PC-3 (cell line): ENCODE measurements around the gene PSMA2. TPM values are rescaled to one million over a fixed set of nuclear protein-coding genes. Genes with fewer than 3 reads are reported as not detected.

Experiments used
- ATAC-seq: fragments of 200-7000 bp; cut with Tn5 transposase; 2 replicates; pipeline ENCODE4 v1.9.1; 2020; ENCODE audit warnings: mild to moderate bottlenecking, moderate library complexity
- BruUV-seq: library from RNA; stranded (reverse); fragments of 400-500 nt; replicated peaks from 2 replicates; lab custom pipeline; 2021; lab: Mats Ljungman, UMichigan
- CTCF ChIA-PET: fragments of 300-600 bp; sonication (Branson Sonifier 250); formaldehyde crosslinking; loops from one replicate; lab custom pipeline; 2022; ENCODE audit warnings: antibody characterized with exemption; lab: Charles Lee
- POLR2A ChIA-PET: fragments of 300-600 bp; sonication (Branson Sonifier 250); formaldehyde crosslinking; loops from one replicate; lab custom pipeline; 2022; ENCODE audit warnings: antibody characterized with exemption; ENCODE audit not compliant: unreplicated experiment; lab: Charles Lee
- DNase-seq: peaks from one replicate; pipeline ENCODE4 v3.0.0-alpha.2; 2015
- H2AFZ ChIP-seq: fragments of 300-600 bp; sonication (generic); 2 replicates; pipeline ENCODE4 v1.6.0; 2016; ENCODE audit warnings: antibody characterized with exemption, low read length
- H3F3A ChIP-seq: fragments of 300-600 bp; sonication (generic); one replicate; pipeline ENCODE4 v1.6.0; 2017; ENCODE audit warnings: antibody characterized with exemption, low read length, control low read depth, mild to moderate bottlenecking; ENCODE audit not compliant: unreplicated experiment
- H3K27ac ChIP-seq: fragments of 300-600 bp; sonication (generic); 2 replicates; pipeline ENCODE4 v1.5.1; 2016; ENCODE audit warnings: mild to moderate bottlenecking, low read length
- H3K27me3 ChIP-seq: fragments of 300-600 bp; sonication (generic); 2 replicates; pipeline ENCODE4 v1.6.1; 2016; ENCODE audit warnings: low read length, mixed read lengths
- H3K36me3 ChIP-seq: fragments of 300-600 bp; sonication (generic); 2 replicates; pipeline ENCODE4 v1.6.1; 2016; ENCODE audit warnings: low read depth, mixed run types, low read length, mixed read lengths
- H3K4me1 ChIP-seq: fragments of 300-600 bp; sonication (generic); 2 replicates; pipeline ENCODE4 v1.5.1; 2016; ENCODE audit warnings: low read length; ENCODE audit not compliant: insufficient read depth
- H3K4me2 ChIP-seq: fragments of 300-600 bp; sonication (generic); 2 replicates; pipeline ENCODE4 v1.6.0; 2016; ENCODE audit warnings: low read length
- H3K4me3 ChIP-seq: fragments of 300-600 bp; sonication (generic); 2 replicates; pipeline ENCODE4 v1.5.1; 2016; ENCODE audit warnings: mild to moderate bottlenecking, low read length, mixed read lengths
- H3K79me2 ChIP-seq: fragments of 300-600 bp; sonication (generic); 2 replicates; pipeline ENCODE4 v1.6.1; 2017; ENCODE audit warnings: low read length, mixed read lengths
- H3K9ac ChIP-seq: fragments of 300-600 bp; sonication (generic); 2 replicates; pipeline ENCODE4 v1.6.0; 2016; ENCODE audit warnings: mild to moderate bottlenecking, low read length
- H3K9me2 ChIP-seq: fragments of 300-600 bp; sonication (generic); replicated peaks from 2 replicates; pipeline ENCODE4 v1.6.1; 2016; ENCODE audit warnings: mixed run types, low read length, mixed read lengths
- H3K9me3 ChIP-seq: fragments of 300-600 bp; sonication (generic); 2 replicates; pipeline ENCODE4 v1.6.1; 2016; ENCODE audit warnings: low read length, mixed read lengths
- H4K20me1 ChIP-seq: fragments of 300-600 bp; sonication (generic); 2 replicates; pipeline ENCODE4 v1.6.1; 2016; ENCODE audit warnings: low read length, mixed read lengths
- EZH2 ChIP-seq: fragments of 300-600 bp; sonication (generic); IDR thresholded peaks from one replicate; pipeline ENCODE4 v1.6.1; 2017; ENCODE audit warnings: antibody characterized with exemption, mild to moderate bottlenecking, low read length; ENCODE audit not compliant: unreplicated experiment
- EZH2phosphoT487 ChIP-seq: fragments of 300-600 bp; sonication (generic); IDR thresholded peaks from 2 replicates; pipeline ENCODE4 v1.6.1; 2018; ENCODE audit warnings: mild to moderate bottlenecking, antibody characterized with exemption, low read length, borderline replicate concordance
- intact Hi-C: fragments of 100-400 bp; cut with micrococcal nuclease; formaldehyde crosslinking; loops from 2 replicates; pipeline ENCODE4 v1.9.0; 2023
- total RNA-seq: library from RNA; depleted of rRNA; stranded (reverse); fragments of >200 nt; gene quantifications from 2 replicates; pipeline ENCODE4 v1.2.3, GENCODE V29; 2014
- TF ChIP-seq, protein P1 (sequence below): fragments of 300-600 bp; sonication (generic); conservative IDR thresholded peaks from 2 replicates; pipeline ENCODE4 v1.5.1; 2017; ENCODE audit warnings: antibody characterized with exemption, low read depth, mild to moderate bottlenecking, low read length

The PSMA2 gene
- total RNA-seq, 1 experiment from 2014 or later: 85.6 TPM

DNA sequence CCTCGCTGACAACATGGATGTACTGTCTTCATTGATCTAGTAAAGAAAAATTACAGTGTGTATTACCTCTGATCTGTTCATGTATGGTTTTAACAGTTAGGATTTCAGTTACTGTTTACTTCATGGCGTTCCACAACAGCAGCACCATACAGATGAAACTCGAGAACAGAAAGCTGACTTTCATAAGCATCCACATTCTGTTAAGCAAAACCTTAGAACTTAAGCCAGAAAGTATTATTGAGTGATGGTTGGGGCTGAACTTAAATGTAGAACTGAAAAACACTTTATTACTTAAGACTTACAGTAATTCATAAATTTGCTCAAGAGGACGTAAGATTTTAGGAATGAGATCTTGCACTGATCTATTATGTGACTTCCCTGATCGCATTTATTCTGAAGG lies 3.9 kb upstream of the PSMA2 start:
- Histone ChIP-seq H3K9me3 (no peaks in the 10 kb centered on the region), H3K79me2 (peaks cover 42% of the 10 kb centered on the region), H3K4me2 (no peak overlapping the region), H4K20me1 (peaks cover 10% of the 10 kb centered on the region; the same call in 1 of the 2 replicates), H3K36me3 (peaks cover 41% of the 10 kb centered on the region), H3K9me2 (no peaks in the 10 kb centered on the region), H3K9ac (no peak overlapping the region), H3K27me3 (no peaks in the 10 kb centered on the region), H2AFZ (no peak overlapping the region), H3K4me3 (no peak overlapping the region), H3K27ac (no peak overlapping the region), H3K4me1 (peaks cover 10% of the 10 kb centered on the region; the same call in 1 of the 2 replicates), H3F3A (no peaks in the 10 kb centered on the region)
- ChIA-PET CTCF (interaction anchor here (0.7 kb wide), 1 partner anchor 69 kb away, joined by 5 read pairs; no protein-coding TSS in a partner anchor), POLR2A (no interaction called here)
- DNase-seq (no peak), ATAC-seq (no peak)
- BruUV-seq: no TSS peak
- intact Hi-C loops: loop anchor here (10.0 kb wide), 1 partner anchor 789 kb away; the partner anchor contains the start of gene COA1
- TF ChIP-seq EZH2: no peak
- TF ChIP-seq, protein P1, sequence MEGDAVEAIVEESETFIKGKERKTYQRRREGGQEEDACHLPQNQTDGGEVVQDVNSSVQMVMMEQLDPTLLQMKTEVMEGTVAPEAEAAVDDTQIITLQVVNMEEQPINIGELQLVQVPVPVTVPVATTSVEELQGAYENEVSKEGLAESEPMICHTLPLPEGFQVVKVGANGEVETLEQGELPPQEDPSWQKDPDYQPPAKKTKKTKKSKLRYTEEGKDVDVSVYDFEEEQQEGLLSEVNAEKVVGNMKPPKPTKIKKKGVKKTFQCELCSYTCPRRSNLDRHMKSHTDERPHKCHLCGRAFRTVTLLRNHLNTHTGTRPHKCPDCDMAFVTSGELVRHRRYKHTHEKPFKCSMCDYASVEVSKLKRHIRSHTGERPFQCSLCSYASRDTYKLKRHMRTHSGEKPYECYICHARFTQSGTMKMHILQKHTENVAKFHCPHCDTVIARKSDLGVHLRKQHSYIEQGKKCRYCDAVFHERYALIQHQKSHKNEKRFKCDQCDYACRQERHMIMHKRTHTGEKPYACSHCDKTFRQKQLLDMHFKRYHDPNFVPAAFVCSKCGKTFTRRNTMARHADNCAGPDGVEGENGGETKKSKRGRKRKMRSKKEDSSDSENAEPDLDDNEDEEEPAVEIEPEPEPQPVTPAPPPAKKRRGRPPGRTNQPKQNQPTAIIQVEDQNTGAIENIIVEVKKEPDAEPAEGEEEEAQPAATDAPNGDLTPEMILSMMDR: no peak
- no peak for TF ChIP-seq EZH2phosphoT487

DNA sequence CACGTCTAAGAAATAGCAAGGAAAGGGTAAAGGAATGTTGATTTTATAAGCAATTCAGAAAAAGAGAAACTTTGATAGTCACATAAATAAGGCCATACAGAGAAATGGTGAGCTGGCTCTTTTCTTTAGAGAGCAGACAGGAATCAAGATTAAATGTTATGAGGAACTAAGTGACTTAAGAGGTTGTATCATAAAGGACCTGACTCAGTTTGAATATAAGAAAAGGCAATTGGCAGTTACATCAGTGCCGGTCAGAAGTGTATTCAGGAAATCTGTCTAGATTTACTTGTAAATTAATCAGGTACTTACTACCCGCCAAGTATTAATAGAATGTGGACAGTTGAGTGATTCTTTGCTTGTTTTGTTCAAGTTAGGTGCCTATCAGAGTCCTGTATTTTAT lies 2.3 kb upstream of the PSMA2 start:
- Histone ChIP-seq H3K9ac (no peak overlapping the region), H3K36me3 (peaks cover 38% of the 10 kb centered on the region), H3K4me1 (peaks cover 20% of the 10 kb centered on the region), H3K27me3 (no peaks in the 10 kb centered on the region), H3K9me3 (no peaks in the 10 kb centered on the region), H3K27ac (no peak overlapping the region), H2AFZ (no peak overlapping the region), H3K4me2 (peak overlapping the region; percentile 88), H3K9me2 (no peaks in the 10 kb centered on the region), H3K4me3 (peak overlapping the region; percentile 24; the same call in 1 of the 2 replicates), H4K20me1 (peaks cover 24% of the 10 kb centered on the region), H3F3A (no peaks in the 10 kb centered on the region), H3K79me2 (peaks cover 58% of the 10 kb centered on the region)
- DNase-seq (no peak), ATAC-seq (no peak)
- POLR2A ChIA-PET: no interaction called here
- CTCF ChIA-PET: no interaction called here
- no peak for TF ChIP-seq EZH2phosphoT487
- TF ChIP-seq, protein P1: no peak
- no peak for TF ChIP-seq EZH2
- no TSS peak for BruUV-seq
- intact Hi-C loops: loop anchor here (5.0 to 10.0 kb wide), 3 partner anchors 38 to 992 kb away; partner anchors contain the start of gene COA1
